GM18907 (cell line): ENCODE measurements around the gene GDNF.
"Not testable (repeated sequence)": the region's sequence is repeated elsewhere in the genome, so short reads cannot be mapped to it uniquely, and the experiment has no call there.

Experiments
- ATAC-seq: cut with Tn5 transposase; IDR thresholded peaks from one replicate; pipeline ENCODE4 v1.9.1; 2021; ENCODE audit warnings: mild to moderate bottlenecking, moderate library complexity; ENCODE audit not compliant: unreplicated experiment

The GDNF gene

GRCh38 chr5:37839407-37840052 is at the start of gene GDNF:
GDNF (minus strand) TSS chr5:37840041; CDS start chr5:37834796, 5,245 bp downstream.
- peak; percentile 35 for ATAC-seq

- no peak for ATAC-seq
Observed at GRCh38 chr5:37888476-37888875, 48.6 kb upstream of the GDNF start.

- no peak for ATAC-seq
Observed at GRCh38 chr5:37886242-37886905, 46.5 kb upstream of the GDNF start.

GRCh38 chr5:37882636-37883035 is 42.8 kb upstream of the GDNF start:
- ATAC-seq = no peak

GRCh38 chr5:37881359-37881758 is 41.5 kb upstream of the GDNF start:
- peak; percentile 71 for ATAC-seq

GRCh38 chr5:37876943-37877342 is 37.1 kb upstream of the GDNF start:
- no peak for ATAC-seq

- ATAC-seq = no peak
Observed at GRCh38 chr5:37876245-37876644, 36.4 kb upstream of the GDNF start.

- ATAC-seq = no peak
Observed at GRCh38 chr5:37875051-37875787, 35.4 kb upstream of the GDNF start.

- ATAC-seq = no peak
Observed at GRCh38 chr5:37873988-37874387, 34.1 kb upstream of the GDNF start.

- ATAC-seq = no peak
Observed at GRCh38 chr5:37871023-37871815, 31.4 kb upstream of the GDNF start.

GRCh38 chr5:37869216-37869615 is 29.4 kb upstream of the GDNF start:
- ATAC-seq = no peak

- ATAC-seq = no peak
Observed at GRCh38 chr5:37867654-37868053, 27.8 kb upstream of the GDNF start.

GRCh38 chr5:37862907-37863306 is 23.1 kb upstream of the GDNF start:
- not testable (repeated sequence) for ATAC-seq

GRCh38 chr5:37860206-37860605 is 20.4 kb upstream of the GDNF start:
- ATAC-seq = no peak

GRCh38 chr5:37859805-37860204 is 20.0 kb upstream of the GDNF start:
- ATAC-seq = peak; percentile 99

- no peak for ATAC-seq
Observed at GRCh38 chr5:37858250-37858649, 18.4 kb upstream of the GDNF start.

- ATAC-seq = no peak
Observed at GRCh38 chr5:37857696-37858095, 17.9 kb upstream of the GDNF start.

- no peak for ATAC-seq
Observed at GRCh38 chr5:37855438-37855837, 15.6 kb upstream of the GDNF start.

- no peak for ATAC-seq
Observed at GRCh38 chr5:37851305-37851704, 11.5 kb upstream of the GDNF start.

GRCh38 chr5:37850226-37850865 is 10.5 kb upstream of the GDNF start:
- ATAC-seq = no peak

GRCh38 chr5:37849641-37850040 is 9.8 kb upstream of the GDNF start:
- ATAC-seq = no peak
